CD4-positive, CD25-positive, alpha-beta regulatory T cell (primary cell): Measurements from ENCODE around the gene ATG13. TPM values are rescaled to one million over a fixed set of nuclear protein-coding genes. Genes with fewer than 3 reads are reported as not detected.
A peak's percentile ranks its signal among the peaks of the same experiment; 100 is the strongest.
"Not testable (repeated sequence)": the region's sequence is repeated elsewhere in the genome, so short reads cannot be mapped to it uniquely, and the experiment has no call there.

Experiments used
- ATAC-seq, 2 donors: fragments of 150-1000 bp; cut with Tn5 transposase; one replicate each; pipeline ENCODE4 v1.10.0; 2021; ENCODE audit warnings: low read depth in 2 of 2, moderate number of reproducible peaks in 2 of 2, moderate library complexity in 1 of 2
- DNase-seq, 3 donors: peaks; one replicate each; pipeline versions ENCODE4 v3.0.0 to v3.0.0-alpha.2; 2012 to 2022; ENCODE audit warnings: mixed read lengths in 1 of 3
- H3K27ac ChIP-seq: one replicate; pipeline ENCODE4 v1.7.0; 2013; ENCODE audit warnings: mild to moderate bottlenecking, low read length; ENCODE audit not compliant: insufficient read depth, poor library complexity, severe bottlenecking
- H3K27me3 ChIP-seq: one replicate; pipeline ENCODE4 v1.7.0; 2013; ENCODE audit warnings: low read length; ENCODE audit not compliant: control insufficient read depth, insufficient read depth
- H3K36me3 ChIP-seq: one replicate; pipeline ENCODE4 v1.7.0; 2013; ENCODE audit warnings: mild to moderate bottlenecking, low read length, moderate library complexity; ENCODE audit not compliant: control insufficient read depth, insufficient read depth
- H3K4me1 ChIP-seq: 2 replicates; pipeline ENCODE4 v1.7.0; 2013; ENCODE audit warnings: mild to moderate bottlenecking, low read length; ENCODE audit not compliant: insufficient read depth, control insufficient read depth, poor library complexity, severe bottlenecking
- H3K4me3 ChIP-seq: one replicate; pipeline ENCODE4 v1.7.0; 2013; ENCODE audit warnings: low read depth, mild to moderate bottlenecking, low read length, moderate library complexity
- H3K9me3 ChIP-seq, 2 experiments: 1 replicate in 1 of 2; 2 replicates in 1 of 2; pipeline ENCODE4 v1.7.0; 2013; ENCODE audit warnings: low read length in 2 of 2, mild to moderate bottlenecking in 1 of 2, moderate library complexity in 1 of 2; ENCODE audit not compliant: control insufficient read depth in 2 of 2
- H3K27ac Mint-ChIP-seq, 3 donors: one replicate each; pipeline ENCODE4 v1.8.0; 2020 to 2022; ENCODE audit warnings: mild to moderate bottlenecking in 3 of 3, mixed read lengths in 3 of 3, moderate library complexity in 2 of 3
- H3K27me3 Mint-ChIP-seq: one replicate; pipeline ENCODE4 v1.8.0; 2022; ENCODE audit warnings: mild to moderate bottlenecking, mixed read lengths
- H3K36me3 Mint-ChIP-seq: one replicate; pipeline ENCODE4 v1.8.0; 2020; ENCODE audit warnings: mixed read lengths
- H3K4me1 Mint-ChIP-seq, 4 donors: one replicate each; pipeline ENCODE4 v1.8.0; 2020 to 2022; ENCODE audit warnings: mixed read lengths in 4 of 4, mild to moderate bottlenecking in 1 of 4
- H3K4me3 Mint-ChIP-seq, 4 donors: one replicate each; pipeline ENCODE4 v1.8.0; 2020 to 2022; ENCODE audit warnings: mild to moderate bottlenecking in 4 of 4, mixed read lengths in 4 of 4, moderate library complexity in 3 of 4
- H3K9me3 Mint-ChIP-seq, 7 donors: one replicate each; pipeline ENCODE4 v1.8.0; 2020 to 2022; ENCODE audit warnings: mixed read lengths in 7 of 7, mild to moderate bottlenecking in 3 of 7, moderate library complexity in 2 of 7
- polyA plus RNA-seq, 4 donors: library from polyadenylated mRNA; unstranded; fragments of 300-500 nt; fragmentation: Illumina TruSeq; gene quantifications; one replicate each; pipeline ENCODE4 v1.2.3, GENCODE V29; 2021
- total RNA-seq: library from RNA; stranded (reverse); gene quantifications from one replicate; pipeline ENCODE4 v1.2.3, GENCODE V29; 2022

Gene ATG13
- total and polyA plus RNA-seq, 5 donors from 2014 or later = 69.0 to 135 (median 77.1) TPM

DNA sequence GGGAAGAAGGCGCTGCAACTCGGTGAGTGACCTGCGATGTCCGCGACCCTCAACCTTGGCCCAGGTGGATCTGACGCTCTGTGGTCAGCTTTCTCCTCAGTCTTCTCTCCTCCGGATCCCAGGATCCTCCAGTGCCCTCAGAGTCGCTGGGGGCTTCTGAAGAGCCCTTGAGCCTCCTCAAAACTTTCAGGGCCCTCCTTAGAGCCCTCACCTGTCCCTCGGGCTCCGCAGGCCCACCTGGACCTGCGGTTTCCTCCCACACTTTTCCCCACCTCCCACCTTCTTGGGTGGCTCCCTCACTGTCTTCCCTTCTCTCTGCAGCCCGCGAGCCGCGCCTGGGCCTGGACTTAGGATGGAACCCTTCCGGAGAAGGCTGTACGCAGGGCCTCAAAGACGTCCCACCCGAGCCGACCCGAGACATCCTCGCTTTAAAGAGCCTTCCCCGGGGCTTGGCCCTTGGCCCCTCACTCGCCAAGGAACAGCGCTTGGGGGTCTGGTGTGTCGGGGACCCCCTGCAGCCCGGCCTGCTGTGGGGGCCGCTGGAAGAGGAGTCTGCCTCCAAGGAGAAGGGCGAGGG is 83.8 kb downstream of the ATG13 start:
- Histone ChIP-seq H3K9me3 (no peaks in the 10 kb centered on the region), H3K4me1 (peaks cover 61% of the 10 kb centered on the region), H3K4me3 (peak overlapping the region; percentile 99), H3K36me3 (peaks cover 37% of the 10 kb centered on the region), H3K27me3 (no peaks in the 10 kb centered on the region), H3K27ac (peak overlapping the region; percentile 76)
- ATAC-seq = no peak
- Mint-ChIP-seq H3K4me3 (peak overlapping the region; percentile 90 to 99 (median 96)), H3K36me3 (peaks cover 32% of the 10 kb centered on the region), H3K4me1 (peaks cover 9 to 72% (median 33%) of the 10 kb centered on the region in 4 donors), H3K27ac (peak overlapping the region; percentile 91 to 97 (median 97)), H3K9me3 (peaks cover 0 to 2% (median 0%) of the 10 kb centered on the region in 7 donors), H3K27me3 (no peaks in the 10 kb centered on the region)
- DNase-seq = no peak

DNA sequence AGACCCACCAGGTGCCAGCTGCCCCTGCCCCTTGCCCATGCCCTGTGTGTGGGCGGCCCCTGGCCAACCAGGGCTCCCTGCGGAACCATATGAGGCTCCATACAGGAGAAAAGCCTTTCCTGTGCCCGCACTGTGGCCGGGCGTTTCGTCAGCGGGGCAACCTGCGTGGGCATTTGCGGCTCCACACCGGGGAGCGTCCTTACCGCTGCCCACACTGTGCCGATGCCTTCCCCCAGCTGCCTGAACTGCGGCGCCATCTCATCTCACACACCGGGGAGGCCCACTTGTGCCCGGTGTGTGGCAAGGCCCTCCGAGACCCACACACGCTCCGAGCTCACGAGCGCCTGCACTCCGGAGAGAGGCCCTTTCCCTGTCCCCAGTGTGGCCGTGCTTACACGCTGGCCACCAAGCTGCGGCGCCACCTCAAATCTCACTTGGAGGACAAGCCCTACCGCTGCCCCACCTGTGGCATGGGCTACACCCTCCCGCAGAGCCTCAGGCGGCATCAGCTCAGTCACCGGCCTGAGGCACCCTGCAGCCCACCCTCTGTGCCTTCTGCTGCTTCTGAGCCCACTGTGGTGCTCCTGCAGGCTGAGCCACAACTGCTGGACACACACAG is 87.8 kb downstream of the ATG13 start:
- Mint-ChIP-seq H3K4me3 (peak overlapping the region in 1 of 4 donors; percentile 10), H3K27me3 (no peaks in the 10 kb centered on the region), H3K9me3 (peaks cover 0 to 2% (median 0%) of the 10 kb centered on the region in 7 donors), H3K36me3 (peaks cover 39% of the 10 kb centered on the region), H3K27ac (no peak overlapping the region), H3K4me1 (peaks cover 4 to 41% (median 21%) of the 10 kb centered on the region in 4 donors)
- H3K4me3 ChIP-seq = no peak overlapping the region
- H3K27ac ChIP-seq = no peak overlapping the region
- no peaks in the 10 kb centered on the region for H3K27me3 ChIP-seq
- peaks cover 25% of the 10 kb centered on the region for H3K4me1 ChIP-seq
- H3K9me3 ChIP-seq = no peaks in the 10 kb centered on the region
- no peak for ATAC-seq
- no peak for DNase-seq
- peaks cover 45% of the 10 kb centered on the region for H3K36me3 ChIP-seq

DNA sequence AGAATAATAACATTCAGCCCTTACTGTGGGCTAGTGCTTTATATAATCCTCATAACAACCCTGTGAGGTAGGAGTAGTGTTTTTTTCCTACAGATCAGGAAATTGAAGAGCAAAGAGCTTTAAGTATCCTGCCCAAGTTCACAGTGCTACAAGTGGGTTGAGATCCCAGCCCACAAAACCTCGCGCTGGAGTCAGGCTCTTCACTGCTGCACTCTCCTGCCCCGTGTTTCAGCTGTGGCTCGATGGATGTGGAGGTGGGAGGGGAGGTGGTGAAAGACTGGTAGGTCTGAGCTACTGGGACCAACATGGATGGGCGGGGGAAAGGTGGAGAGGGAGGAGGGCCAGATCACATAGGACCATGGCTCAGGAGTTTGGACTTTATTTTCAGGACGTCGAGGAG is 89.5 kb downstream of the ATG13 start:
- H3K27ac ChIP-seq = no peak overlapping the region
- peaks cover 45% of the 10 kb centered on the region for H3K36me3 ChIP-seq
- H3K4me1 Mint-ChIP-seq = peaks cover 0 to 27% (median 11%) of the 10 kb centered on the region in 4 donors
- H3K27ac Mint-ChIP-seq = peak overlapping the region in 2 of 3 donors; percentile 64 to 82
- H3K27me3 Mint-ChIP-seq = no peaks in the 10 kb centered on the region
- H3K27me3 ChIP-seq = no peaks in the 10 kb centered on the region
- DNase-seq (no peak), ATAC-seq (no peak)
- peaks cover 28% of the 10 kb centered on the region for H3K36me3 Mint-ChIP-seq
- no peak overlapping the region for H3K4me3 Mint-ChIP-seq
- H3K9me3 Mint-ChIP-seq = no peaks in the 10 kb centered on the region
- H3K4me1 ChIP-seq = peaks cover 14% of the 10 kb centered on the region
- no peak overlapping the region for H3K4me3 ChIP-seq
- no peaks in the 10 kb centered on the region for H3K9me3 ChIP-seq

DNA sequence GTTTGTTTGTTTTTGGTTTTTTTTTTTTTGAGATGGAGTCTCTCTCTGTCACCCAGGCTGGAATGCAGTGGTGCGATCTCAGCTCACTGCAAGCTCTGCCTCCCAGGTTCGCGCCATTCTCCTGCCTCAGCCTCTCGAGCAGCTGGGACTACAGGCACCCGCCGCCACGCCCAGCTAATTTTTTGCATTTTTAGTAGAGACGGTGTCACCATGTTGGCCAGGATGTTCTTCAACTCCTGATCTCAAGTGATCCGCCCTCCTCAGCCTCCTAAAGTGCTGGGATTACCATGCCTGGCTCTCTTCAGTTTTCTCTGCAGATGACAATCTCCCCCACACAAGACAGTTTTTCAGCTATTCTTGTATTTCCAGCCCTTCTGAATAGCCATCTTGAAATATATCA is 92.0 kb downstream of the ATG13 start:
- not testable (repeated sequence) for H3K27ac Mint-ChIP-seq, H3K9me3 ChIP-seq, H3K27ac ChIP-seq, DNase-seq, H3K4me1 Mint-ChIP-seq, H3K27me3 ChIP-seq, ATAC-seq, H3K4me3 ChIP-seq, H3K4me1 ChIP-seq, H3K9me3 Mint-ChIP-seq, H3K27me3 Mint-ChIP-seq
- peaks cover 12% of the 10 kb centered on the region for H3K36me3 Mint-ChIP-seq
- H3K4me3 Mint-ChIP-seq = peak overlapping the region in 1 of 4 donors; percentile 43
- peaks cover 30% of the 10 kb centered on the region for H3K36me3 ChIP-seq

DNA sequence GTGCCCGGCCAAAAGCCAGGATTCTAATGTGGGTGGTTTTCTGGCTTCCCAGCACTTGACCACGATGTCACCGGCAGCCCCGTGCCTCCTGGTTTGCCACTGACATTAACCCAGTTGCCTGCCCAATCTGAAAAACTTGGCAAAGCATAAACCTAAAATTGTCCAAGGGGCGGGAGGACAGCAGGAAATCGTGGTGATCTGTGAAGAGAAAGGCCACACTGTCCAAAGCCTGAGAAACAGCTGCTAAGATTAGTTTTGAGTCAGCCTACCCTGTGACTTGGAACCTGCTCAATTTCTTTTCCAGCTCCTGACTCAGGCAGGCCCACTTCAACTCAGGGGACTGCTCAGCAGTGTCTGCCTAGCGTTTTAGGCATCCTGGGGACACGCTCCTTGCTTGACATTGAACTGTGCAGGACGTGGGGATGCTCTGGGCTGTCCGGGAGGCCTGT is 93.5 kb downstream of the ATG13 start:
- Histone ChIP-seq H3K27ac (no peak overlapping the region), H3K36me3 (peaks cover 16% of the 10 kb centered on the region), H3K9me3 (no peaks in the 10 kb centered on the region), H3K27me3 (no peaks in the 10 kb centered on the region), H3K4me1 (no peaks in the 10 kb centered on the region), H3K4me3 (no peak overlapping the region)
- ATAC-seq (no peak), DNase-seq (no peak)
- Mint-ChIP-seq H3K4me3 (no peak overlapping the region), H3K27me3 (no peaks in the 10 kb centered on the region), H3K36me3 (peaks cover 11% of the 10 kb centered on the region), H3K27ac (no peak overlapping the region), H3K9me3 (no peaks in the 10 kb centered on the region), H3K4me1 (peaks cover 0 to 9% (median 3%) of the 10 kb centered on the region in 4 donors)

DNA sequence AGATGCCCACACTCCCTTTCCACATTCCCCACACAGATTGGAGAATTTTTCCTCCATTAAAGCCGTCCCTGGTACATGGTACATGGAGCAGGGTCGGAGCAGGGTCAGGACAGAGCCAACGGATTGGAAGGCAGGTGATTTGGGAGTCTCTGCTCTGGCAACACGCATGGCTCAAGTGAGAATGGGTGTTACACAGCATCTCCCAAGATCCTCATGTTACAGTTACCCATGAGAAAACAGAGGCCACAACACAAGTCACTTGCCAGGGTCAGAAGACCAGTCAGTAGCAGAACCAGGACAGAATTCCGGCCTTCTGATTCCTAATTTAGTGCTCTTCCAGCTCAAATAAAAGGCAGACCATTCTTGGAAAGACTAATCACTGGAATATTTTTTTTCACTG is 94.0 kb downstream of the ATG13 start:
- H3K36me3 ChIP-seq = peaks cover 13% of the 10 kb centered on the region
- H3K9me3 Mint-ChIP-seq = no peaks in the 10 kb centered on the region
- DNase-seq (no peak), ATAC-seq (no peak)
- no peak overlapping the region for H3K27ac Mint-ChIP-seq
- H3K9me3 ChIP-seq = no peaks in the 10 kb centered on the region
- H3K36me3 Mint-ChIP-seq = peaks cover 11% of the 10 kb centered on the region
- H3K4me3 Mint-ChIP-seq = no peak overlapping the region
- no peak overlapping the region for H3K27ac ChIP-seq
- H3K27me3 Mint-ChIP-seq = no peaks in the 10 kb centered on the region
- H3K4me3 ChIP-seq = no peak overlapping the region
- H3K4me1 ChIP-seq = no peaks in the 10 kb centered on the region
- H3K4me1 Mint-ChIP-seq = peaks cover 0 to 9% (median 3%) of the 10 kb centered on the region in 4 donors
- H3K27me3 ChIP-seq = no peaks in the 10 kb centered on the region

DNA sequence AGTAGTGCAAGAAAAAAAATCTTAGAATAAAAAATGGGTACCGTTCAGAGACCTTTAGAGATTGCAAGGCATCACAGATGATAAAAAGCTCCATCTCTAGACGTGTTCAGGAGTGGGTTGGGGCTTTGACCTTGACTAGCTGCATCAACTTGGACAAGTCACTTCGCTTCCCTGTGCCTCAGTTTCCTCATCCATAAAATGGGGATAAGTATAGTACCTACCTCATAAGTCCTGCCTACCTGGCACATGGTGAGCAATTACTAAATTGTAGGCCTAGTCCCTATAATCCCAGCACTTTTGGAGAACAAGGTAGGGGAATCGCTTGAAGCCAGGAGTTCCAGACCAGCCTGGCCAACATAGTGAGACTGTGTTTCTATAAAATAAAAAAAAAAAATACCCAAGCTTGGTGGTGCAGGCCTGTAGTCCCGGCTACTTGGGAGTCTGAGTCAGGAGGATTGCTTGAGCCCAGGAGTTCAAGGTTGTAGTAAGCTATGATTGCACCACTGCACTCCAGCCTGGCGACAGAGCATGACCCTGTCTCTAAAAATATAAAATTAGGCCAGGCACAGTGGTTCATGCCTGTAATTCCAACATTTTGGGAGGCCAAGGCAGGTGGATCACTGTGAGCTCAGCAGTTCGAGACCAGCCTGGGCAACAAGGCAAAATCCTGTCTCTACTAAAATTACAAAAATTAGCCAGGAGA is 95.7 kb downstream of the ATG13 start:
- Mint-ChIP-seq H3K4me1 (peaks cover 0 to 2% (median under 1%) of the 10 kb centered on the region in 4 donors), H3K27ac (no peak overlapping the region), H3K27me3 (no peaks in the 10 kb centered on the region), H3K4me3 (no peak overlapping the region), H3K36me3 (no peaks in the 10 kb centered on the region), H3K9me3 (no peaks in the 10 kb centered on the region)
- no peak overlapping the region for H3K27ac ChIP-seq
- DNase-seq (no peak), ATAC-seq (no peak)
- H3K4me3 ChIP-seq = no peak overlapping the region
- no peaks in the 10 kb centered on the region for H3K27me3 ChIP-seq
- no peaks in the 10 kb centered on the region for H3K9me3 ChIP-seq
- no peaks in the 10 kb centered on the region for H3K36me3 ChIP-seq
- peaks cover 2% of the 10 kb centered on the region for H3K4me1 ChIP-seq
